HAP-1 (cell line): ENCODE data around the gene GRIA4.
"Not testable (repeated sequence)": the region's sequence is repeated elsewhere in the genome, so short reads cannot be mapped to it uniquely, and the experiment has no call there.

Source experiments
- DNase-seq, 2 experiments: peaks; one replicate each; pipeline ENCODE4 v3.0.0-alpha.2; 2016 to 2020; ENCODE audit warnings: low spot score in 2 of 2
- H3K27me3 ChIP-seq: fragments of 250-450 bp; sonication (Bioruptor Pico); 2 replicates; pipeline ENCODE4 v1.5.1; 2020; ENCODE audit warnings: low read depth, mild to moderate bottlenecking, moderate library complexity
- H3K36me3 ChIP-seq: fragments of 250-450 bp; sonication (Bioruptor Pico); replicated peaks from 2 replicates; pipeline ENCODE4 v1.5.1; 2020; ENCODE audit warnings: mild to moderate bottlenecking
- H3K4me1 ChIP-seq: fragments of 250-450 bp; sonication (Bioruptor Pico); 2 replicates; pipeline ENCODE4 v1.5.1; 2020; ENCODE audit warnings: mild to moderate bottlenecking
- H3K4me3 ChIP-seq: fragments of 250-450 bp; sonication (Bioruptor Pico); 2 replicates; pipeline ENCODE4 v1.5.1; 2020; ENCODE audit warnings: mild to moderate bottlenecking, moderate library complexity
- H3K9me3 ChIP-seq: fragments of 250-450 bp; sonication (Bioruptor Pico); 2 replicates; pipeline ENCODE4 v1.5.1; 2020; ENCODE audit warnings: mild to moderate bottlenecking, moderate library complexity
- in situ Hi-C: fragments of 300-500 bp; cut with MboI; formaldehyde crosslinking; loops from 3 replicates; pipeline ENCODE4 v1.14.3; 2020; ENCODE audit warnings: low sequenced_read_pairs, inconsistent platforms, mixed read lengths

GRIA4 gene

DNA sequence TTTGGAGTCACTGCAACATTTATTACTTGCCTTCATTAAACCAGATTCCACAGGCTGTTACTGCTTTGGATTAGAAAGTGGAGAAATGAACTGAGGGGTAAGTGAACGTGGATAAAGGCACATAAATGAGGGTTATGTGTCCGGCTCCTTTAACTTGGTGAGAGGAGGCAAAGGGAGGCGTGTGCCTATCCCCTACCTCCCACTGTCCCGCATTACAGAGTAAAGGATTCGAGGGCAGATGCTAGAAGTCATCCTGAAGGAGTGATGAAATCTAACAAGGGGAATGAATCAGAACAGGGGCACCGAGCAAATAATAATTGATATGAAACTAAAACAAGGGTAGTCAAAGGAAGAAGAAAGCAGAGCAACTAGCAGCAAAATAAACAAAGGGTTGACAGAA is 147.2 kb downstream of the GRIA4 start:
- Histone ChIP-seq H3K36me3 (no peaks in the 10 kb centered on the region), H3K27me3 (0 out of 2 replicates have a peak, but pooled peaks cover 2% of the 10 kb centered on the region), H3K4me1 (no peaks in the 10 kb centered on the region), H3K9me3 (no peaks in the 10 kb centered on the region), H3K4me3 (no peak overlapping the region)
- no peak for DNase-seq
- in situ Hi-C loops = no loop called here

DNA sequence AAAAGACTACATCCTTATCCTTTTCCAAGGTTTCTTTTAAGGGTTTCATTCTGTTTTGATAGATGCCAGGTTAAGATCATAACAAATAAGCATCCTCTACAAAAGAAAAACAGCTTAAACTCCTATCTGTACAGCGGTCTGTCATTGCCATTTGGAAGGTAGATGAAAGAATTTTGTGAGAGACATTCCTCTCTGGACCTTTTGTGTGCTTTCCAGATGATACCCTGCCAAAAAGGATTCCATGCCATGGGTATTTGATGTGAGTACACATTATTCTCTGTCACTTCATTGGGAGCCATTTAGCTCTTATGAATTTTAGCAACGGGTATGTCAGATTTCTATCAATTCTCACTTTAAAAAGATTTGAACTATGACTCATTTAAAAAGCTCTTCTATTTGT is 153.7 kb downstream of the GRIA4 start:
- no peaks in the 10 kb centered on the region for H3K36me3 ChIP-seq
- 0 out of 2 replicates have a peak, but pooled peaks cover 2% of the 10 kb centered on the region for H3K27me3 ChIP-seq
- DNase-seq = no peak
- no peaks in the 10 kb centered on the region for H3K9me3 ChIP-seq
- H3K4me3 ChIP-seq = no peak overlapping the region
- in situ Hi-C loops = no loop called here
- no peaks in the 10 kb centered on the region for H3K4me1 ChIP-seq

DNA sequence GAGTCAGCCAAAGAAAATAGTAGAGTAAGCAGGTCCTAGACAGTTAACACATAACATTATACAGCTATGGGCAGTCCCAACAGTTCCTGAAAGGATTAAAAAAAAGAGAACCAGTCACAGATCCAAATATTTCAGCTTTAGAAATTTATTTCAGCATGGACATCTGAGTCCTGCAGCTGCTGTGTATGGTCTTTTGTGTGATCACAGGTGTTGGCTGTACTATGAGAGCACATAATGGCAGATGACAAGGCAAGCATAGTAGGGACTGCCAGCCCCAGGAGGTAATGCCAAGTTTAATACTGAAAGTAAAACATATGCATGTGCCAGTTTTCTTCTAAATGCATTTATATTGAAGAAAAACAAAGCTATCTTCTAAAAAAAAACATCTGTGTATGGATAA is 158.1 kb downstream of the GRIA4 start:
- H3K36me3 ChIP-seq = no peaks in the 10 kb centered on the region
- in situ Hi-C loops = no loop called here
- no peak for DNase-seq
- no peak overlapping the region for H3K4me3 ChIP-seq
- no peaks in the 10 kb centered on the region for H3K9me3 ChIP-seq
- no peaks in the 10 kb centered on the region for H3K4me1 ChIP-seq
- no peaks in the 10 kb centered on the region for H3K27me3 ChIP-seq

- Histone ChIP-seq H3K4me1 (no peaks in the 10 kb centered on the region), H3K36me3 (no peaks in the 10 kb centered on the region), H3K27me3 (no peaks in the 10 kb centered on the region), H3K9me3 (no peaks in the 10 kb centered on the region), H3K4me3 (no peak overlapping the region)
- no peak for DNase-seq
- in situ Hi-C loops = no loop called here
Measured at GRCh38 chr11:105769627-105770026, 159.8 kb downstream of the GRIA4 start.

- H3K36me3 ChIP-seq, DNase-seq, H3K4me3 ChIP-seq, H3K27me3 ChIP-seq, H3K9me3 ChIP-seq, H3K4me1 ChIP-seq, in situ Hi-C loops: not testable (repeated sequence)
Measured at GRCh38 chr11:105773452-105773851, 163.6 kb downstream of the GRIA4 start.

DNA sequence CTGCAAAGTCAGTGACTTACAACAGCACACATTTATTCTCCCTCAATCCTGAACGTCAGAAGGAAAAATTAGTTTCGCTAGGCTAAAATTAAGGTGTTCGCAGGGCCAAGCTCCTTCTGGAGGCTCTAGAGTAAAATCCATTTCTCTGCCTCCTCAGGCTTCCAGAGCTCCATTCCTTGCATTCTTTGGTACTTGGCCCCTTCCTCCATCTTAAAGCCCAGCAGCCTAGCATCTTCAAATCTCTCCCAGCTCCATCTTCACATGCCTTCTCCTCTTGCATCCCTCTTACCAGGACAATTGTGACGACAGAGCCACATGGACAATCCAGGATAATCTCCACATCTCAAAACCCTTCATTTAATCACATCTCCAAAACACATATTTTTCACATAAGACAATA is 165.0 kb downstream of the GRIA4 start:
- in situ Hi-C loops = no loop called here
- no peak for DNase-seq
- H3K36me3 ChIP-seq = no peaks in the 10 kb centered on the region
- no peaks in the 10 kb centered on the region for H3K4me1 ChIP-seq
- H3K27me3 ChIP-seq = no peaks in the 10 kb centered on the region
- H3K4me3 ChIP-seq = no peak overlapping the region
- H3K9me3 ChIP-seq = no peaks in the 10 kb centered on the region

DNA sequence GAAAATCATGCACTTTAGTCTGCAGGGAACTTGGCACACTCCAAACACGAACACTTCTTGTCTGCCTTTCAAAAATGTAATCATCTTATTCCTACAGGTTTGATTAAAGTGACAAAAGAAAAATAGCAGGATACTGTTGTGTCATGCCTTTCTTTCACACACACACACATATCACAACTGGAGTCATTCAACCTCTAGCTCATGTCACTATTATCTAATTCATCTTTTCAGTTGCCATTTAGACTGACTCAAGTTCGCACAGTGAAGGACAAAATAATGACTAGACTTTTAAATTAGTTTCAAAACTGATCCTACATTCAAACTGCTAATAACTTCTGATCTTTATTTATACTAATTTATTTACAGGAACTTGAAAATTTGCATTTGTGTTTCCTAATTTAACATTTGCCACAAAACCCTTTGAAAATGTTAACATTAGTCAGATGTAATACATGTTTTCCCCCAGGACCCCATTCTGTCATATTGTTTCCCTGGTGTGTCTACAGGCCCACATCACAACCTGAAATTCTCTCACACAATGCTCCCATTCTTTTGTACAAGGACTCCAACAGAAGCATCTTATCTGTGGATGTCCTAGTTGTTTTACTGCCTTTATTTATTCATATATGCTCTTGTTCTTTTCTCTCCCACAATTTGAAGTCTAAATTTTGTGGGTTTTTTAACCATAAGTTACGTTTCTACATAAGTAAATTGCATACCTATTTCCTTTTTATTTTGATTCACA is 171.1 kb downstream of the GRIA4 start:
- Histone ChIP-seq H3K4me1 (no peaks in the 10 kb centered on the region), H3K9me3 (no peaks in the 10 kb centered on the region), H3K36me3 (no peaks in the 10 kb centered on the region), H3K4me3 (no peak overlapping the region), H3K27me3 (no peaks in the 10 kb centered on the region)
- no peak for DNase-seq
- in situ Hi-C loops = no loop called here

- H3K4me3 ChIP-seq = no peak overlapping the region
- no peaks in the 10 kb centered on the region for H3K36me3 ChIP-seq
- H3K4me1 ChIP-seq = no peaks in the 10 kb centered on the region
- no peaks in the 10 kb centered on the region for H3K9me3 ChIP-seq
- DNase-seq = no peak
- in situ Hi-C loops = no loop called here
- no peaks in the 10 kb centered on the region for H3K27me3 ChIP-seq
Measured at GRCh38 chr11:105781807-105782206, 171.9 kb downstream of the GRIA4 start.

DNA sequence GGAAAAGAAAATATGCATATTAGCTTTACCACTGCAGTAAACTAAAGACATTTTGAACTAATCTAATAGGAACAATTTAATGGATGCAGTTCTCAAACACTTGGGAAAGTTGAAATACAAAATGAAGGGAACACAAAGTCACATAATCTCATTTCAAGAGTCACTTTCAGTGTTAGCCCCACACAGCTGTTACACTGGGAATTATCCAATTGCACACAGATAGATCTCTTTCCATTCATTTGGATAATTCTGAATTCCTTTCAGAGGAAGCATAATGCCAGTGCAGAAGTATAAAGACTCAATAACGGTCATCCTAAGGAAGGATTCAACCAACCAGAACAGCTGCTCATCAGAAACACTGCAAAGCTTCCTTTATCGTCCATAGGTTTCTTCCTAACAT is 173.3 kb downstream of the GRIA4 start:
- no peak for DNase-seq
- Histone ChIP-seq H3K9me3 (no peaks in the 10 kb centered on the region), H3K4me3 (no peak overlapping the region), H3K36me3 (no peaks in the 10 kb centered on the region), H3K4me1 (no peaks in the 10 kb centered on the region), H3K27me3 (no peaks in the 10 kb centered on the region)
- in situ Hi-C loops = no loop called here

DNA sequence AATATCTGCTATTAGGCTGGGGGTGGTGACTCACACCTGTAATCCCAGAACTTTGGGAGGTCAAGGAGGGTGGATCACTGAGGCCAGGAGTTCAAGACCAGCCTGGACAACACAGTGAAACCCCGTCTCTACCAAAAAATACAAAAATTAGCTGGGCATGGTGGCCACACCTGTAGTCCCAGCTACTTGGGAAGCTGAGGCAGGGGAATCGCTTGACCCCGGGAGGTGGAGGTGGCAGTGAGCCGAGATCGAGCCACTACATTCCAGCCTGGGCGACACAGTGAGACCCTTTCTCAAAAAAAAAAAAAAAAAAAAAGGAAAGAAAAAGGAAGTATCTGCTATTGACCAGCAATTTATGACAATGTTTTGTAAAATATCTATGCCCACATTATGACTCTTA is 176.0 kb downstream of the GRIA4 start:
- H3K27me3 ChIP-seq, H3K9me3 ChIP-seq, H3K4me1 ChIP-seq, H3K4me3 ChIP-seq, H3K36me3 ChIP-seq, in situ Hi-C loops, DNase-seq: not testable (repeated sequence)

- no peaks in the 10 kb centered on the region for H3K27me3 ChIP-seq
- in situ Hi-C loops = no loop called here
- no peak for DNase-seq
Measured at GRCh38 chr11:105786741-105787140, 176.9 kb downstream of the GRIA4 start.

DNA sequence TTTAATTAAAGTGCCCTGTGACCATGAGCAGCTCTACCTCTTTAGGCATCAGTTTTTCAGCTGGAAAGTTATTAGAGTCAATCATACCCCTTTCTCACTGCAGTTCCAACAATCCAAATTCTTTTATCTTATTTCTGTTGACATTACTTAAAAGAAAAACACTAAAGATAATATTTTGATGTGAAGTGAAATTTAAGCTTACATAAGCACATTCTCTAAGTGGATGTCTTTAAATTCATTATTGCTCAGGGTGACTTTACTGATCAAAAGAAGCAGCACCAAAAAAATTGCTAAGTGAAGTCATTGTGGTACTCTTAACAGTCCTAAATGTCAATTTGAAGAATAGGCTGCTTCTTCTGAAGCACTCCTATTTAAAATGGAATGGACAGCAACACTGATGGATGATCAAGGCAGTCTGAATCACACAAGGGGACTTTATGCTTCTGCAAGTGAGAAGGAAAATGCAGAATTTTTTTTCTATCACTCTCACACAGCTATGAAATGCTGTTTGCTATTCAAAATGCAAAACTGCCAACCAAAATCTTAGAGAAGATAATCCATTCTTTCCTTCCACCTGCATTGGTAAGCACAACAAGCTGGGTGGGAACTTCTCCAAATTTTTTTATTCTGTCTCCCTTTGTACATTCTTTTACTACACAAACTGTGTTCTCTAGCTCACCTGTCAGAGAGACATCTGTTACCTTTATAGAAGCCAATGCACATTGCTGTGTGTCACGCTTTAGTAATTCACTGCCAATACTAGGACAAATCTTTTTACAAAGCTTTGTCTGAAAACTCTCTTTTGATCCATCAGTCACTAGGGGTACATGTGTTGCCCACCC is 179.9 kb downstream of the GRIA4 start:
- no peak for DNase-seq
- H3K4me1 ChIP-seq = no peaks in the 10 kb centered on the region
- in situ Hi-C loops = no loop called here

More at GRCh38 chr11:105786741-105787140, 176.9 kb downstream of the GRIA4 start:
- Histone ChIP-seq H3K4me1 (no peaks in the 10 kb centered on the region), H3K36me3 (no peaks in the 10 kb centered on the region), H3K4me3 (no peak overlapping the region), H3K9me3 (no peaks in the 10 kb centered on the region)

DNA sequence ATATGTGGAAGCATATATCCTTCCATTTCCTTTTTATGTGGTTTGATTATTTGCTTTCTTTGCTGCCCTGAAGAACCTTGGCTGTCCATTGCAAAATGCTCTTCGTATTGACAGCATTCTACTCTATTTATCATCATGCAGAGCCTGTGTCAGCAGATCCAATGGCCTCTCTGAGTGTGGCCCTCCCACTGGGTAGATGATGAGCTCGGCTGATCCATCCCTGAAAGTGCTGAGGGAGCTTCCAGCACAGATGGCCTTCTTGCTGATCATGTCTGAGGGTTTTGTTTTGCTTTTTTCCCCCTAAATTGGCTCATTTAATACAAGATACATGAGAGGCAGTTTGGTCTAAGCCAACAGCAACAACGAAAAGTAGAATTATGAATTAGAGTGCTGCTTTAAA is 181.0 kb downstream of the GRIA4 start:
- no peaks in the 10 kb centered on the region for H3K4me1 ChIP-seq
- no peak for DNase-seq
- in situ Hi-C loops = no loop called here
- no peaks in the 10 kb centered on the region for H3K36me3 ChIP-seq
- H3K9me3 ChIP-seq = no peaks in the 10 kb centered on the region
- H3K27me3 ChIP-seq = no peaks in the 10 kb centered on the region
- no peak overlapping the region for H3K4me3 ChIP-seq

More for the DNA sequence above, 179.9 kb downstream of the GRIA4 start:
- Histone ChIP-seq H3K9me3 (no peaks in the 10 kb centered on the region), H3K36me3 (no peaks in the 10 kb centered on the region), H3K4me3 (no peak overlapping the region), H3K27me3 (no peaks in the 10 kb centered on the region)

DNA sequence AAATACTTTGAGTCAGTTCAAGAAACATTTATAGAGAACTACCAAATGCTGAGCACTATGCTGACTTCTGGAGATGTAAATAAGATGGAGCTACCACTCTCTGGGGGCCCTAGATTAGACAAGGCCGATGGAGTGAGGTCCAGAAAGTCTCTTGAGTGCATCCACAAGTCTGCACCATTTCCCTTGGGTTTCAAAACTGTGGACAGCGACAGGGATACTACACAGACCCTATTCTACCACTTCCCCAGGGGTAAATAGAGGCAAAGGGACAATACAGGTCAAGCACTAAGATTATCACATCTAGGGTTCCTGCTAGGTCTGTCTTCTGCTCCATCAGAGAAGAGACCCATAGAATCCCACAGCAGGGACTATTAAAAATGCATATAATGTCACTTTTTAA is 183.2 kb downstream of the GRIA4 start:
- Histone ChIP-seq H3K4me1 (no peaks in the 10 kb centered on the region), H3K9me3 (no peaks in the 10 kb centered on the region), H3K27me3 (no peaks in the 10 kb centered on the region), H3K4me3 (no peak overlapping the region), H3K36me3 (no peaks in the 10 kb centered on the region)
- in situ Hi-C loops = no loop called here
- no peak for DNase-seq
